ENCODE results near the gene OR2D2.

OR2D2 gene

DNA sequence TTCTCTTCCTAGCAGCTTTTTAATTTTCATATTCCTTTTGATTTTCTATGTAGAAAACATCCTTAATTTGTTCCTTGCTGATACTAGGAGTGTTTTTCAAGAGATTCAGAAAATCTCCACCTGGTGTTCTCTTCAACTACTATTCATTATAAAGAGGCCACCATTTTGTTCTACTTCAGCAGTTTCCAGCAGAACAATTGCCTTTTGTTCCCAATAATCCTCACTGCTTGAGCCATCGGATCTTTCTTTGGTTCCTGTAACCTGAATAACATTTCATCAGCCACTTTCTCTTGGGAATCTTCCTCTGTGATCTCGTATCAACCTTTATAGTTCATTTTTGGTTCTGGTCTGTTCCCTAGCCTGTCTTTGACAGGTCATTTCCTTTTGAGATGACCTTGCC, 48.6 kb downstream of the OR2D2 start:
- Histone ChIP-seq H3K9ac (ENCODE audit: low read length) (no peak overlapping the region), H3K9me3 (ENCODE audit: low read length) (no peaks in the 10 kb centered on the region), H3K27me3 (ENCODE audit: control insufficient read depth in 1 of 2, insufficient read depth in 2 of 2, low read length in 2 of 2) (no peaks in the 10 kb centered on the region), H3K4me1 (ENCODE audit: insufficient read depth, low read length) (no peaks in the 10 kb centered on the region), H3K4me3 (ENCODE audit: low read depth in 1 of 2, low read length in 2 of 2) (no peak overlapping the region), H3K27ac (ENCODE audit: low read depth, low read length) (no peak overlapping the region), H3K36me3 (ENCODE audit: insufficient read depth, low read length) (no peaks in the 10 kb centered on the region)

DNA sequence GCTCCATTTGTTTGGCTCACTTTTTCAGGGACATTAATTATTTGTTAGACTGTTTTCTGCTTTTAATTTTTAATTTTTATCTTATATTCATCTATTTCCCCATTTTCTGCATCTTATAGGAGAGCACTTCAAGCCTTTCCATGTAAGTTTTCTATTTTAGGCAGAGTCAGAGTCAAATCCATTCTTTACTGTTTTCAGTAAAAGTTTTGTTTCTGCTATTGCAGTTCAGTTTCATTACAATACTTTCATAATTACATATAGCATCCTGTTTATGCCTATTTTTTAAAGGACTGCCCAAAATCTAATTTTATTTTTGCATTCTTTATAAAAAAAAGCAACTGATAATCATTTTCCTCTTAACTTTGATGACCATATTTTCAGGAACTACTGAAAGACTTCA, 50.6 kb downstream of the OR2D2 start:
- no peaks in the 10 kb centered on the region for H3K9me3 ChIP-seq (ENCODE audit: low read length)
- H3K4me3 ChIP-seq (ENCODE audit: low read depth in 1 of 2, low read length in 2 of 2), result no peak overlapping the region
- H3K36me3 ChIP-seq (ENCODE audit: insufficient read depth, low read length), result no peaks in the 10 kb centered on the region
- H3K27me3 ChIP-seq (ENCODE audit: control insufficient read depth in 1 of 2, insufficient read depth in 2 of 2, low read length in 2 of 2), result no peaks in the 10 kb centered on the region
- H3K27ac ChIP-seq (ENCODE audit: low read depth, low read length), result no peak overlapping the region
- no peaks in the 10 kb centered on the region for H3K4me1 ChIP-seq (ENCODE audit: insufficient read depth, low read length)
- H3K9ac ChIP-seq (ENCODE audit: low read length), result no peak overlapping the region

All from muscle layer of colon (tissue), 2 donors.